Measurements from ENCODE around the gene DROSHA. TPM values are rescaled to one million over a fixed set of nuclear protein-coding genes. Genes with fewer than 3 reads are reported as not detected.

The DROSHA gene
- total RNA-seq, 8 experiments from 2014 or later: 32.7 to 106 (median 49.9) TPM

- ATAC-seq (replicated peaks in 6 of 8): no peak
- WGBS, 10 experiments: 87 to 100% (median 99%) methylated on average over 1 to 5 of the region's 5 CpGs
- H3K4me3 ChIP-seq: no peak overlapping the region
- in situ Hi-C loops (cut with MboI; ENCODE audit: low pct_unique_long_range_greater_than_20kb in 2 of 9, low sequenced_read_pairs in 9 of 9, unreplicated experiment in 9 of 9): loop anchor here in 1 of 9 experiments (25.0 kb wide), 1 partner anchor 1441 kb away; no protein-coding TSS in a partner anchor
- no peak overlapping the region for H3K27ac ChIP-seq
- H3K4me1 ChIP-seq (replicated peaks in 1 of 2): no peaks in the 10 kb centered on the region
These were observed 53.9 kb downstream of the DROSHA start for GRCh38 chr5:31477971-31478370.

- in situ Hi-C loops (cut with MboI; ENCODE audit: low pct_unique_long_range_greater_than_20kb in 2 of 9, low sequenced_read_pairs in 9 of 9, unreplicated experiment in 9 of 9): loop anchor here in 1 of 9 experiments (25.0 kb wide), 1 partner anchor 1440 kb away; no protein-coding TSS in a partner anchor
- H3K4me3 ChIP-seq: no peak overlapping the region
- H3K4me1 ChIP-seq (replicated peaks in 1 of 2): no peaks in the 10 kb centered on the region
- H3K27ac ChIP-seq: no peak overlapping the region
- ATAC-seq (replicated peaks in 6 of 8): no peak
- WGBS, 10 experiments: 90 to 100% (median 99%) methylated on average over 1 to 2 of the region's 2 CpGs; no CpG with 5 or more reads in 2 of the 10 experiments
These were observed 54.4 kb downstream of the DROSHA start for GRCh38 chr5:31477516-31477915.

GRCh38 chr5:31476738-31477141, 55.2 kb downstream of the DROSHA start:
- Histone ChIP-seq H3K27ac (no peak overlapping the region), H3K4me3 (no peak overlapping the region), H3K4me1 (replicated peaks in 1 of 2) (no peaks in the 10 kb centered on the region)
- ATAC-seq (replicated peaks in 6 of 8): peak in 2 of 8 experiments; percentile 43 to 79
- 43 to 95% (median 82%) methylated on average over 1 to 4 of the region's 4 CpGs; no CpG with 5 or more reads in 2 of the 10 experiments for WGBS, 10 experiments
- in situ Hi-C loops (cut with MboI; ENCODE audit: low pct_unique_long_range_greater_than_20kb in 2 of 9, low sequenced_read_pairs in 9 of 9, unreplicated experiment in 9 of 9): loop anchor here in 1 of 9 experiments (25.0 kb wide), 1 partner anchor 1439 kb away; no protein-coding TSS in a partner anchor

- Histone ChIP-seq H3K4me1 (replicated peaks in 1 of 2) (no peaks in the 10 kb centered on the region), H3K27ac (no peak overlapping the region), H3K4me3 (no peak overlapping the region)
- in situ Hi-C loops (cut with MboI; ENCODE audit: low pct_unique_long_range_greater_than_20kb in 2 of 9, low sequenced_read_pairs in 9 of 9, unreplicated experiment in 9 of 9): no loop called here
- peak in 3 of 8 experiments; percentile 69 to 83 (median 81) for ATAC-seq (replicated peaks in 6 of 8)
- 0 to 100% (median 88%) methylated on average over 1 of the region's 1 CpG; no CpG with 5 or more reads in 3 of the 10 experiments for WGBS, 10 experiments
These were observed 60.0 kb downstream of the DROSHA start for GRCh38 chr5:31471916-31472315.

GRCh38 chr5:31471040-31471439, 60.9 kb downstream of the DROSHA start:
- H3K4me3 ChIP-seq: no peak overlapping the region
- H3K4me1 ChIP-seq (replicated peaks in 1 of 2): no peaks in the 10 kb centered on the region
- in situ Hi-C loops (cut with MboI; ENCODE audit: low pct_unique_long_range_greater_than_20kb in 2 of 9, low sequenced_read_pairs in 9 of 9, unreplicated experiment in 9 of 9): no loop called here
- 0 to 100% (median 92%) methylated on average over 1 to 2 of the region's 2 CpGs; no CpG with 5 or more reads in 1 of the 10 experiments for WGBS, 10 experiments
- no peak for ATAC-seq (replicated peaks in 6 of 8)
- H3K27ac ChIP-seq: no peak overlapping the region

GRCh38 chr5:31470608-31471007, 61.3 kb downstream of the DROSHA start:
- in situ Hi-C loops (cut with MboI; ENCODE audit: low pct_unique_long_range_greater_than_20kb in 2 of 9, low sequenced_read_pairs in 9 of 9, unreplicated experiment in 9 of 9): no loop called here
- 0 to 100% (median 83%) methylated on average over 1 to 5 of the region's 5 CpGs; no CpG with 5 or more reads in 1 of the 10 experiments for WGBS, 10 experiments

GRCh38 chr5:31469886-31470285, 62.0 kb downstream of the DROSHA start:
- no peak for ATAC-seq (replicated peaks in 6 of 8)
- in situ Hi-C loops (cut with MboI; ENCODE audit: low pct_unique_long_range_greater_than_20kb in 2 of 9, low sequenced_read_pairs in 9 of 9, unreplicated experiment in 9 of 9): no loop called here
- H3K4me1 ChIP-seq (replicated peaks in 1 of 2): no peaks in the 10 kb centered on the region
- H3K4me3 ChIP-seq: no peak overlapping the region
- no peak overlapping the region for H3K27ac ChIP-seq
- 88 to 100% (median 100%) methylated on average over 1 of the region's 1 CpG; no CpG with 5 or more reads in 2 of the 10 experiments for WGBS, 10 experiments

More at GRCh38 chr5:31470608-31471007, 61.3 kb downstream of the DROSHA start:
- Histone ChIP-seq H3K4me3 (no peak overlapping the region), H3K27ac (no peak overlapping the region), H3K4me1 (replicated peaks in 1 of 2) (no peaks in the 10 kb centered on the region)
- peak in 3 of 8 experiments; percentile 86 to 98 (median 97) for ATAC-seq (replicated peaks in 6 of 8)

GRCh38 chr5:31469466-31469865, 62.4 kb downstream of the DROSHA start:
- ATAC-seq (replicated peaks in 6 of 8): no peak
- in situ Hi-C loops (cut with MboI; ENCODE audit: low pct_unique_long_range_greater_than_20kb in 2 of 9, low sequenced_read_pairs in 9 of 9, unreplicated experiment in 9 of 9): no loop called here
- WGBS, 10 experiments: 10 to 89% (median 70%) methylated on average over 2 of the region's 2 CpGs; no CpG with 5 or more reads in 1 of the 10 experiments
- Histone ChIP-seq H3K4me1 (replicated peaks in 1 of 2) (no peaks in the 10 kb centered on the region), H3K27ac (no peak overlapping the region), H3K4me3 (no peak overlapping the region)

GRCh38 chr5:31465291-31465690, 66.6 kb downstream of the DROSHA start:
- no peak for ATAC-seq (replicated peaks in 6 of 8)
- H3K27ac ChIP-seq: no peak overlapping the region
- H3K4me1 ChIP-seq (replicated peaks in 1 of 2): no peaks in the 10 kb centered on the region
- in situ Hi-C loops (cut with MboI; ENCODE audit: low pct_unique_long_range_greater_than_20kb in 2 of 9, low sequenced_read_pairs in 9 of 9, unreplicated experiment in 9 of 9): no loop called here
- no peak overlapping the region for H3K4me3 ChIP-seq
- WGBS, 10 experiments: 83 to 100% (median 100%) methylated on average over 1 of the region's 1 CpG; no CpG with 5 or more reads in 6 of the 10 experiments

- in situ Hi-C loops (cut with MboI; ENCODE audit: low pct_unique_long_range_greater_than_20kb in 2 of 9, low sequenced_read_pairs in 9 of 9, unreplicated experiment in 9 of 9): no loop called here
- no peak for ATAC-seq (replicated peaks in 6 of 8)
- H3K4me1 ChIP-seq (replicated peaks in 1 of 2): no peaks in the 10 kb centered on the region
- 85 to 100% (median 96%) methylated on average over 1 to 4 of the region's 4 CpGs; no CpG with 5 or more reads in 3 of the 10 experiments for WGBS, 10 experiments
- no peak overlapping the region for H3K4me3 ChIP-seq
- no peak overlapping the region for H3K27ac ChIP-seq
These were observed 67.8 kb downstream of the DROSHA start for GRCh38 chr5:31464081-31464480.

GRCh38 chr5:31463351-31463750, 68.5 kb downstream of the DROSHA start:
- WGBS, 10 experiments: 86 to 100% (median 100%) methylated on average over 1 to 2 of the region's 2 CpGs; no CpG with 5 or more reads in 1 of the 10 experiments

GRCh38 chr5:31459594-31459993, 72.3 kb downstream of the DROSHA start:
- Histone ChIP-seq H3K4me1 (replicated peaks in 1 of 2) (no peaks in the 10 kb centered on the region), H3K4me3 (no peak overlapping the region), H3K27ac (no peak overlapping the region)
- ATAC-seq (replicated peaks in 6 of 8): peak in 2 of 8 experiments; percentile 92
- in situ Hi-C loops (cut with MboI; ENCODE audit: low pct_unique_long_range_greater_than_20kb in 2 of 9, low sequenced_read_pairs in 9 of 9, unreplicated experiment in 9 of 9): no loop called here
- 83 to 100% (median 97%) methylated on average over 1 to 3 of the region's 3 CpGs; no CpG with 5 or more reads in 1 of the 10 experiments for WGBS, 10 experiments

More at GRCh38 chr5:31463351-31463750, 68.5 kb downstream of the DROSHA start:
- in situ Hi-C loops (cut with MboI; ENCODE audit: low pct_unique_long_range_greater_than_20kb in 2 of 9, low sequenced_read_pairs in 9 of 9, unreplicated experiment in 9 of 9): no loop called here
- Histone ChIP-seq H3K27ac (no peak overlapping the region), H3K4me1 (replicated peaks in 1 of 2) (no peaks in the 10 kb centered on the region), H3K4me3 (no peak overlapping the region)
- no peak for ATAC-seq (replicated peaks in 6 of 8)

- H3K27ac ChIP-seq: no peak overlapping the region
- in situ Hi-C loops (cut with MboI; ENCODE audit: low pct_unique_long_range_greater_than_20kb in 2 of 9, low sequenced_read_pairs in 9 of 9, unreplicated experiment in 9 of 9): no loop called here
- no peak overlapping the region for H3K4me3 ChIP-seq
- no peaks in the 10 kb centered on the region for H3K4me1 ChIP-seq (replicated peaks in 1 of 2)
- no peak for ATAC-seq (replicated peaks in 6 of 8)
- 81 to 100% (median 95%) methylated on average over 2 of the region's 2 CpGs for WGBS, 10 experiments
These were observed 76.7 kb downstream of the DROSHA start for GRCh38 chr5:31455172-31455571.

GRCh38 chr5:31453522-31453921, 78.4 kb downstream of the DROSHA start:
- WGBS, 10 experiments: 50 to 100% (median 82%) methylated on average over 1 to 2 of the region's 2 CpGs; no CpG with 5 or more reads in 1 of the 10 experiments
- H3K27ac ChIP-seq: no peak overlapping the region
- in situ Hi-C loops (cut with MboI; ENCODE audit: low pct_unique_long_range_greater_than_20kb in 2 of 9, low sequenced_read_pairs in 9 of 9, unreplicated experiment in 9 of 9): no loop called here
- H3K4me1 ChIP-seq (replicated peaks in 1 of 2): no peaks in the 10 kb centered on the region
- ATAC-seq (replicated peaks in 6 of 8): no peak
- no peak overlapping the region for H3K4me3 ChIP-seq

Data from motor neuron (in vitro differentiated cells).